ENCODE data around the gene RINL.
A peak's percentile ranks its signal among the peaks of the same experiment; 100 is the strongest.
"Not testable (repeated sequence)": the region's sequence is repeated elsewhere in the genome, so short reads cannot be mapped to it uniquely, and the experiment has no call there.

The RINL gene

GRCh38 chr19:38831142-38831605, 46.9 kb downstream of the RINL start:
- peak; percentile 67 for DNase-seq

DNA sequence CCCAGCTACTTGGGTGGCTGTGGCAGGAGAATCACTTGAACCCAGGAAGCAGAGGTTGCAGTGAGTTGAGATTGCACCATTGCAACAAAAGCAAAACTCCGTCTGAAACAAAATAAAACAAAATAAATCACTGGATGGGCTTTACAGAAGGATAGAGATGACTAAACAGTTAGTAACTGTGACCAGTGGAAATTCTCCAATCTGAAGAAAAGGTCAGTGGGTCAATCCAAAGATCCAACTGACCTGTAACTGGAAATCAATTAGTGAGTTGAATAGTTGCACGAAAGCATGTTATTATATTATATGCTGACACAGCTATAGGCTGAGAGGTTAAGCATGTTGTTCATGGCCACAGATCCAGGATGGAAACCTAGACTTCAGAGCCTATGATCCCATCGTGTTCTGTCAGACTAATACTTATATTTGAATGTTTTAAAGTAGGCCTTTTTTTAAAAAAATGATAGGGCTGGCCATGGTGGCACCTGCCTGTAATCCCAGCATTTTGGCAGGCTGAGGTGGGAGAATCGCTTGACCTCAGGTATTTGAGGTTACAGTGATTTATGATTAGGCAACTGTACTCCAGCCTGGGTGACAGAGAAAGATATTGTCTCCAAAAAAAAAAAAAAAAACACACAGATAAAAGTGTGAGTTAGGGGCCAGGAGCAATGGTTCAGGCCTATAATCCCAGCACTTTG, 47.9 kb downstream of the RINL start:
- no peak for DNase-seq

DNA sequence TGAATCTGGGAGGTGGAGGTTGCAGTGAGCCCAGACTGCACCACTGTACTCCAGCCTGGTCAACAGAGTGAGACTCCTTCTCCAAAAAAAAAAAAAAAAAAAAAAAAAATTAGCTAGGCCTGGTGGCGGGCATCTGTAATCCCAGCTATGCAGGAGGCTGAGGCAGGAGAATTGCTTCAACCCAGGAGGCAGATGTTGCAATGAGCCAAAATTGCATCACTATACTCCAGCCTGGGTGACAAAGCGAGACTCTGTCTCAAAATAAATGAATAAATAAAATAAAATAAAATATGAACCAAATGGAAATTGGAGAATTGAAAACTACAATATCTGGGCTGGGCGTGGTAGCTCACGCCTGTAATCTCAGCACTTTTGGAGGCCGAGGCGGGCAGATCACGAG, 48.9 kb downstream of the RINL start:
- not testable (repeated sequence) for DNase-seq

DNA sequence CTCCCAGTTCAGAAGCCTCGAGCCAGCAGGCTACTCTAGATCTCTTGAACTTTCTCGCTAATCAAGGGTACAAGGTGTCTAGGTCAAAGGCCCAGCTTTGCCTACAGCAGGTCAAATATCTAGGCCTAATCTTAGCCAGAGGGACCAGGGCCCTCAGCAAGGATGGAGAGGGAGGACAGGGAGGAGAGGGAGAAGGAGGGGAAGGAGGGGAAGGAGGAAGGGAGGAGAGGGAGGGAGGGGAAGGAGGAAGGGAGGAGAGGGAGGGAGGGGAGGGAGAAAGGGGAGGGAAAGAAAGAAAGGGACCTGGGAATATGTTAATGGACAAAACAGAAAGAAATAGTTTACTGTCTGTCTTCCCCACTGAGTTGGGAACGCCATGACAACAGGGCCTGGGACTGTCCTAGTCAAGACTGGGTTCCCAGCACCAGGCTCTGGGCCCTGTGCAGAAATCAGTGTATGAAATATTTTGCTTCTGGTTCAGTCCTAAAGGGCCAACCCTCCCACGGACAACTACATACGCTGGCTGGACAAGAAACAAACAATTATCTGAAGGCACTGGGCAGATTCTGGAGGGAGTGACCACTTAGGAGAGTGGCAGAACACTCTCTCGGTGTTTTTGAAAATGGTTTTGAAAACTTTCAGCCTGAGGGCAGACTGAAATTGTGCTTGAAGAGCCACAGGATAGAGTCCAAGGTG, 51.1 kb downstream of the RINL start:
- no peak for DNase-seq

DNA sequence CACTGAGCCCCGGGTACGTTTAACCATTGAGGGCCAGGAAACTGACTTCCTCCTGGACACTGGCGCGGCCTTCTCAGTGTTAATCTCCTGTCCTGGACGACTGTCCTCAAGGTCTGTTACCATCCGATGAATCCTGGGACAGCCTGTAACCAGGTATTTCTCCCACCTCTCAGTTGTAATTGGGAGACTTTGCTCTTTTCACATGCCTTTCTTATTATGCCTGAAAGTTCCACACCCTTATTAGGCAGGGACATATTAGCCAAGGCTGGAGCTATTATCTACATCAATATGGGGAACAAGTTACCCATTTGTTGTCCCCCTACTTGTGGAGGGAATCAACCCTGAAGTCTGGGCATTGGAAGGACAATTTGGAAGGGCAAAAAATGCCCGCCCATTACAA, 52.1 kb downstream of the RINL start:
- DNase-seq = not testable (repeated sequence)

- not testable (repeated sequence) for DNase-seq
These were observed 56.7 kb downstream of the RINL start for GRCh38 chr19:38821230-38821825.

DNA sequence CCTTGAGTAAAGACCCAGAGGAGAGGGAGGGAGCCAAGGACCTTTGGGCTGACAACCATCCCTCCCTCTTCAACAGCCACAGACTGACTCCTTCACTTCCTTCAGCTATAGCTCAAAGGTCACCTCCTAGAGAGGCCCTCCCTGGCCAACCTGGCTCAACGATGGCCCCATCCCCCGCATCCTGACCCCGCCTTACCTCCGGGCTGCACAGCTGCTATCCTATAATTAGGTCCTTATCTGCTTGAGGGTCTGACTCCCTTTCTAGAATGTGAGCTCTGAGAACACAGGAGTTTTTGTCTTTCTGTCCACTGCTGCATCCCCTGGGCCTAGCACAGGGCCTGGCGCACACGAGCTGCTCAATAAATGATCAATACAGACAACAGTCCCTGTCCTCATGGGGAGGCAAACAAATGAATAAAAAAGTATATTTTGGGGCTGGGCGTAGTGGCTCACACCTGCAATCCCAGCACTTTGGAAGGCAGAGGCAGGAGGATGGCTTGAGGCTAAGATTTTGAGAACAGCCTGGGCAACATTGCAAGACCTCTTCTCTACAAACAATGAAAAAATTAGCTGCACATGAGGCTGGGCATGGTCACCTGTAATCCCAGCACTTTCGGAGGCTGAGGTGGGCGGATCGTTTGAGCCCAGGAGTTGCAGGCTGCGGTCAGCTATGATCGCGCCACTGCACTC, 58.7 kb downstream of the RINL start:
- DNase-seq = peak; percentile 74

Data from NCI-H82 (cell line).